Measurements from ENCODE around the gene CD48.
"Not testable (repeated sequence)": the region's sequence is repeated elsewhere in the genome, so short reads cannot be mapped to it uniquely, and the experiment has no call there.

CD48 gene

DNA sequence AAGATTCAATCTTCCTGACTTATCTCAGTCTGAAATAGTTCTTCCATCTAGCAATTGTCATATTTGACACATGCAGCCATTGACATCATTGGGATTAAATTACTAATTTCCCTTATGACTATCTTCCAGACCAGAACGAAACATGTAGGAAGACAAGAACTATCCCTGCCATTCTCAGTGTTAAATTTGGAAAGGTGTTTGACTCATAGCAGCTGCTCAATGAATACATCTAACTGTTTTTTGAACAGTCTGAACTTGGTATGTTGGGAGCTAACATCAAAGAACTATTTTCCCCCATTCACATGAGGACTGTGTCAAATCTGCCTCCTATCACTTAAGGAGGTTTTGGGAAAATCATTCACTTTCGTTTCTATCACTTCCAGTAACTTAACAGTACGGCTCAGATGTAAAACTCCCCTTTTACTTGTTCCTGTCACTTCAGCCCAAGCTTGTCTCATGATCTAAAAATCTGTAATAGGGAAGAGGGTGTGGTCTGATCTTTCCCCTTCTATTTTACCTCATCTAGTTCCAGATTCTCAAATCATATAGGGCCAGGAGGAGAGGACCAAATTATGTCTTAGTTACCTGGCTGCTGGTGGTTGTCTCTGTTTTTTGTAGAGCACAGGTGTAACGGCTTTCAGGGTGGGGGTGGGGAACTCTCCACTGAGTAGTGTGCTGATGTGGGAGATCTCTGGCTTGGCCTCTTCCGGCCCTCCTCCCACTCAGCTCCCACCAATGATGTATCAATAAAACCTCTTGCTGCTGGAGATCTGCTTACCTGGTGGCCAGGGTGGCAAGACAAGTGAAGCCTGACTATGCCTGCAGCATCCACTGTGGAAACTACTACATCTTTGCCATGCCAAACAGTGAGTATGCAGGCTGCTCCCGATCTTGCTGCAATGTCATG, 38.6 kb downstream of the CD48 start:
- DNase-seq = no peak

DNA sequence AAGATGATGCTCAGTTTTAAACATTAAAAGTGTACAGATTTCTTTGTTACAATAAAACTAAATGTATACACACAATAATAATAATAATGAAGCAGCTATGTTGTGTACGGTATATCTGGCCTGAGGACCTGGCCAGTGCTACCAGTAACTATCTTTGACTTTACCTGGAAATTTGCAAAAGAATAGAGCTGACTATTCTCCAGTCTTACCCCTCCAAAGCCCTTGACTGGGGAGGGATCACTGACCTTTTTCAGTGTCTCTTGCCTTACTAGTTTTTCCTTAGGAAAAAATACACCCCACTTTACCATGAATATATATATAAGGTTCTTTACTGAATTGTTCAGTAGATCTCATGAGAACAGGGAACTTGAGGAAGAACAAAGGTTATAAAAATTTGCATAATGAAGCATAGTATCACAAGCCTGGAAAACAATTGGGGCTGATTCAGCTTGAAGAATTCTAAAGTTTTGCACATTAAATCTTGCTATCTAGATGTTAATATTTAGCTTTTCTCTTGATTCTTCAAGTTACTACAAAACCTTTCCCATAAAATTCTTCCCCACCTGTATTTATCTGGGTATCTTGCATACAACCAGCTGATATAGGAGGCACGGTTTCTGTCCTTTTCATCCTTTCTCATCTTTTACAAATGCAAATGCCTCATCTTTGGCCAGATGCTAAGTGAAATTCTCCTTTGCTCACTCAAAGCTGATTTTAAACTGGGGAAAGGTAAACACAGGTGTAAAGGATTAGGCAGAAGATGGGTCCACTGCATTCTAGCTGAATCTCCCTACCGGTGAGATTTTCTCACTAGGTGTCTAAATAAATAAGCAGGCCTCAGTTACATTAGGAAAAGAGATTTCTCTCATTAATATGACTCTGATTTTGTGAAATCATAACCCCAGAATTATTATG, 39.8 kb downstream of the CD48 start:
- DNase-seq = no peak

DNA sequence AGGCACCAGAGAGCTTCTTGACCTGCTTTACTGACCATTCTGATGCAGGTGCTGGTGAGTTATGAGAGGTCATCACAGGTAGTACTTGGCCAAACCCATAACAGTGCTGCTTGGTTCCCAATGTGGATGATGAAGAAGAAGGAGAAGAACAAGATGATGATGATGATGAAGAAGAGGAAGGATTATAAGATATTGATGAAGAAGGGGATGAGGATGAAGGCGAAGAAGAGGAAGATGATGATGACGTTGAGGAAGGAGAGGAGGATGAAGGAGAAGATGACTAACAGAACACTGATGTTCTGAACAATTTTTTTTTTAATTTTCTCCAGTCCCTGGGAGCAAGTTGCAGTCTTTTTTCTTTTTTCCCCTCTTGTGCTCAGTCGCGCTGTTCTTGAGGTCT, 40.9 kb downstream of the CD48 start:
- DNase-seq = no peak

DNA sequence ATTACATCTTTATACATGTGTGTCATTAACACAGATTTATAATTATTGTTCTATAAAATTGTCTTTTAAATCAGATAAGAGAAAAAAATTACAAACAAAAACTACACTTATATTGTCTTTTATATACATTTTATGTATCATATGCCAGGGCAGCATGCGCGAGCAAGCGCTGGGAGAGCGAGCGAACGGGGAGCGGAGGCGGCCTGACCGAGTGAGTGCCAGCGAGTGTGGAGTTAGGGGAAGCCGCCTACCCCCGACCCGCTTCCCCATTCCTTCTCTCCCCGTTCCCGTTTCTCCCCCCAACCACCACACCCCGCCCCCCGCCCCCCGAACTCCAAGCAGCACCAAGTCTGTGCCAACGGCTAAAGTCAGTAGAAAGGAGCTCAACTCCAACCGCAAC, 41.8 kb downstream of the CD48 start:
- no peak for DNase-seq

DNA sequence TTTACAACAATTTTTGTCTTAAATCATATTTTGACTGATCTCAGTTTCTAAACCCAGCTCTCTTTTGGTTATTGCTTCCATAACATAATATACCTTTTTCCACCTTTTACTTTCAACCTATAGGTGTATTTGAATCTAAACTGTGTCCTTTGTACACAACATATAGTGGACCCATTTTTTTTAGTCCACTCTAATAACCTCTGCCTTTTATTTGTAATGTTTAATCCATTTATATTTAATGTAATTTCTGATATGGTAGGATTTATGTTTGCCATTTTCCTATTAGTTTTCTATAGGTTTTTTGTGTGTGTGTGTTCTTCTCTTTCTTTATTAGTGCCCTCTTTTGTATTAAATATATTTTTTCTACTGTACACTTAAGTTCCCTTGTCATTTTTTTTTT, 42.3 kb downstream of the CD48 start:
- no peak for DNase-seq

DNA sequence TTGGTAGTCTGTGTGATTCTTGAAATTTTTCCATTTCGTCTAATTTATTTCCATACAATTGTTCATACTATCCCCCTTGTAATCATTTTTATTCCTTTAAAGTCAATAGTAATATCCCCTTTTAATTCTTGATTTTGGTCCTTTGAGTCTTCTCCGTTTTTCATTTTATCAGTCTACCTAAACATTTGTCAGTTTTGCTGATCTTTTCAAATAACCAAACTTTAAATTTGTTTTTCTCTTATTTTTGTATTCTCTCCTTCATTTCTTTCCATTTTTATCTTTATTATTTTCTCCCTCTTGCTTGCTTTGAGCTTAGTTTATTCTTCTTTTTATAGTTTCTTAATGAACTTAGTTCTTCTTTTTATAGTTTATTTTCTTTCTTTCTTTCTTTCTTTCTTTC, 43.7 kb downstream of the CD48 start:
- no peak for DNase-seq

DNA sequence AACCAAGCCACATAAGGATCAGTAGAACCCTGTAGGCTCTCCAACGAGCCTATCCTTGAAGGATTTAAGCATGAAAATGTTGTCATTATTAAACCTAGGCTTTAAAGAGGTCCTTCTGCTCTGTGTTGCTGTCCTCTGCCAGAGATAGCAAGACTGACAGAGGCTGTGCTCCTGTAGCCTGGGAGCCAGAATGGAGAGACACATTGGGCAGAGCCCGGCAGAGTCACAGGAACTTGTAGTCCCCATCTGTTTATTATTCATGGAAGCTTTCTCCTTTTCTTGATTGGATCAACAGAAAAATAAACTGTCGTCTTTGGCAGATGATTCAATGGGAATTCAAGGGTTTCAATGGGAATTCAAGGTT, 45.6 kb downstream of the CD48 start:
- no peak for DNase-seq

DNA sequence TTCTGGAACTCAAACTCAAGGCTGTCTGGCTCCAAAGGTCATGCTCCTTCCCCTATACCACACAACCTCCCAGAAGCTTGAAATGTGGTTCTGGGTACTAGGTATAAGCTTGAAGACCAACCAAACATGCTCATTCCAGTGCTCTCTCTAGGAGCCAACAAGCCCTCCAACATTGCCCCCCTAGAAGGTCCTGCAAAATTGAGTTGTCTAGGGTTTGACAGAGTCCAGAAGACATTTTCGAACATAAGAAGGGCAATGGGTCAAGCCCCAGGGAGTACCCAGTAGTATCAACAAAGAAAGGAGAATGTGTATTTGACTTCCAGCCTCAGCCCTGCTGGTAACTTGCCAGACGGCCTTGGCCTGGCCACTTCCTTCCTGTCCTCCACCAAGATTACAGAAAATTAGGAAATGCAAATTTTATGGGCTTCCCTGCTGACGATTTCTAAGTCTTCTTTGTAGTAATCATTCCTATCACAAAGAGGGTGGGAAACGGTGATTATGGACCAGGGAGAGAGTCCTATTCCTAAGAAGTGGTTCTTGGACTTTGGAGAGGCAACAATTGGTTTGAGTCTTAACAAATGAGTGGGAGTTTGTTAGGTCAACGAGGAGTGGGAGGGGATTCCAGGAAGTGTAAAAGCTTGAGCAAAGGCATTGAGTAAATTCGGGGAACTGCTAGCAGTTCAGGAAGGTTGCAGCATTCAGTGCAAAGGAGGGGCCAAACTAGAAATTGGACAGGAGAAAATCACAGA, 46.1 kb downstream of the CD48 start:
- no peak for DNase-seq

DNA sequence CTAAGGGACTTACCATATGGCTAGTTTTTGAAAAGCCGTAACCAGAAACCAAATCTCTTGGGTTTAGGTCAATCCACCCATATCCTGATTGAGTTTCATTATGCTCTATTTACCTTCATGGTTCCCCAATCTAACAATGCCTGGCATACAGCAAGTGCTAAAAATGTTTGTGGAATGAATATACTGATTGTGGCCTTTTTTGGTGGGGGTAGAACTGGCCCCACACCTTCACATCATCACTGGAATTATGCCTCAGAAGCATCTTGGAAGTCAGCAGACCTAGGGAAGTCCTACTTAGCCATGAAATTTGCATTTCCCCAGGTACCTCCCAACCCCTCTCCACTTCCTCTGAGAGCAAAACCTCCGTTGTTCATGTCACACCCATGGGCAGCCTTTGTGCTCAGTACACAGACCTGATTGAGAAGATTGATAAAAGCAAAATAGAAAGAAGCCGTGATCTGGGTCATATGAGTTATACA, 47.0 kb downstream of the CD48 start:
- no peak for DNase-seq

DNA sequence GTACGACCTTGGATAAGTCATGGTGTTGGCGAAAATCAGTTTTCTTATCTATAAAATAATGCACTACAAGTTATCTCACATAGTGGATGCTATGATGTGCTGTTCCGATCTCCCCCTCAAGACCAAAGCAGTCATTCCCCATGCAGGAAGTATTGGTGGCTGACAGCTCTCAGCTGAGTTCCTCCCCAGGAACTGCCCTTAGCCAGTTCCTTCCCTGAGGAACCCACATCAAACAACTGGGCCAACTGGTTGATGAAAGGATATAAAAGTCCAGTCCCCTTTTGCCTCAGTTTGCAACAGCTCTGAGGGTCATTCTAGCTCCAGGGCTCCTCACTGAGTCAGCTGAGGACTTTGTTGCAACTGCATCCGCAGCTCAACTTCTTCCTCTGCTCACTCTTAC, 48.7 kb downstream of the CD48 start:
- DNase-seq = no peak

DNA sequence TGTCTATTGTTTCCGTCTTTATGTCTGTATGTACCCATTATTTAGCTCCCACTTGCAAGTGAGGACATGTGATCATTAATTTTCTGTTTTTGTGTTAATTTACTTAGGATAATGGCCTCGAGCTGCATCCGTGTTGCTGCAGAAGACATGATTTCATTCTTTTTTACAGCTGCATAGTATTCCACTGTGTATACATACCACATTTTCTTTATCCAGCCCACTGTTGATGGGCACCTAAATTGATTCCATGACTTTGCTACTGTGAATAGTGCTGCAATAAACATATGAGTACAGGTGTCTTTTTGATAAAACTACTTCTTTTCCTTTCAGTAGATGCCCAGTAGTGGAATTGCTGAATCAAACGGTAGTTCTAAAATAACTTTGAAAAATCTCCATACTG, 52.1 kb downstream of the CD48 start:
- no peak for DNase-seq

DNA sequence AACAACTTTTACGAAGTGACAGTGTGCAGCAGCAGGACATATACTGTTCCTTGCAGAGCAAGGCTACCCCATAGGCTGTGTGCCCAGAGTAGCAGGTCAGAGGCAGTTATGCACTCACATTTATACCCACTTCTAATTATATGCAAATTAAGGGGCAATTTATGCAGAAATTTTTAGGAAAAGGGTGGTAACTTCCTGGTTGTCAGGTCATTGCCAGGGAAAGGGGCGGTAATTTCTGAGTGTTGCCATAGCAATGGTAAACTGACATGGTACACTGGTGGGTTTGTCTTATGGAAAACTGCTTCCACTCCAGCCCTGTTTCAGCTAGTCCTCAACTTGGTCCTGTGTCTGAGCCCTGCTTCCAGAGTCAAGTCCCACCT, 52.8 kb downstream of the CD48 start:
- DNase-seq = no peak

DNA sequence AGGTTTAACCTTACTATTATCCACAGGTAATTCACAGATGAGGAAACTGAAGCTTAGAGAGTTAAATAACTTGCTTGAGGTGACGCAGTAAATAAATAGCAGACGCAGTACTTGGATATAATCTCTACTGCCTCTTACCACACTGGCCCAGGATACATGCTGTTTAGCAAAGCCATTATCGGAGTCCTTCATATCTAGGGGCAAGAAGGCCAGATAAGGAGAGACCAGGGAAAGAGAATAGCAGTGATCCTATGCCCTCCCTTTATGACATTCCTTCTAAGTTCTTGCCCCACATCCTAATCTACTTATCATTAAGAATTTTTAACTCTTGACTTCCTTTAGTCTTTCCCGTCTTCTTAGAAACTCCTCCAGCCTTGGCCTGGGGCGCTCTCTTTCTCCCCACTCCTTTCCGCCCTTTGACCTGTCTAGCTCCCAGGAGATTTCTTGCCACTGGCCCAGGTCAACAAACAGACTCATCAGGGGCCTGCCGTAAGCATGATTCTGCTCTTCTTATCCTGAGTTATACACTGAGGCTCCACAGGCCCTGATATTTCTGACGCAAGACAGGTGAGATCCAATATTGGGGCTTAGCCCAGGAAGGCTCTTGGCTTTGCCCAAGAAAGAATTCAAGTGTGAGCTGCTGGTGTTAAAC, 53.3 kb downstream of the CD48 start:
- no peak for DNase-seq

DNA sequence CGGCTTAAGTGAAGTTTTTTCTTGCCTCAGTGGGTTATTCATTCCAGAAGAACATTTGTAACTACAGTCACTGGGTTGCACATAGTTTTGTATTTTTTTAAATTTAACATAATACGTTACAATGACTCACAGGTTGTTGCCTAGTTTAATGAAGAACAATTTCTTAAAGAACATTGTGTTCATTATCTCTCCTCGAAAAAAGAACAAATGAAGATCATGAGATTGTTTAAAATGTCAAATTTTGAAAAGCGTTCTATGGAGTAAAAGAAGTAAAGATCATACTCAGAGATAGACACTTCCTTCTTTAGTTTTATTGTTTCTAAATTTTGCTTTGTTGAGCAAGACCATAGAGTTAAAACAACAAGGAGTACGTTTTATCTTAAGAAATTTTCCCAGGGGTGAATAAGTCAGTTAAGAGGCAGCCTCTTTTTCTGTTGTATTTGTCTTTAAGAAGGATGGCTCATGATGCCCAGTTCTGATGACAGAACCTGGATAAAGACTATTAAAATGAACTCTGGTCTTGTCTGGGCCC, 54.3 kb downstream of the CD48 start:
- DNase-seq = no peak

DNA sequence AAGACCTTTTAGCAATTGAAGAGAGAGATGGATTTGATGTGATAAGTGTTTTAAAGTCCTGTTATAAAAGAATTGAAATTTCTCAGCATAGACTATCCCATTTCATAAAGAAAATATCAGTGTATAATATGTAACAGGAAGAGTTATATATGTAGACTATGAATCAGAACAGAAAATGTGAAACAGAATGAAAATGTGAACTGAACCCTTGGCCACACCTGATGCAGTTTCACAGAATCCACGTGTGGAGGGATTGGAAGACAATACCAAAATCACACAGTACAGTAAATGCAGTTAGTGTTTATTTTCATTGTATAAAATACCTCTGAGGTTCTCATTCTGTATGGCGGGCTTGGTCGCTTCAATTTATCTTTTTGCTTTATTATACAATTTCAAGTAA, 54.9 kb downstream of the CD48 start:
- DNase-seq = no peak

DNA sequence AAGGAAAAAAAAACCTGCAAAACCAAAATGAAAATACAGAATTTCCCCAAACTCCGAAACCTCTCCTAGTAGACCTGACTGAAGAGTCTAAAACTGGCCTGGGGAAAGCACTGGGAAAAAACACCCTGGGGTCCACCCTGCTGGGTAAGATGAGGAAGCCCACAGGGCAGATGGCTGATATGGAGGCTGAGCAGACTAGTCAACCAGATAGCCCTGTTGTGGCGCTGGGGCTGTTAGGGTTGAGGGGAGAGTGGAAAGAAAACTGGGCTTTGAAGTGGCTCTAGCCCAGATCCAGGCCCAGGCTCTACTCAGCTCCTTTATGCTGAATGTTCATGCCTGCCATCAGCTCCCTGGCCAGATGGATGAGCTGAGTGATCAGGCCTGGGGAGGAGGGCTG, 58.0 kb downstream of the CD48 start:
- DNase-seq = no peak

DNA sequence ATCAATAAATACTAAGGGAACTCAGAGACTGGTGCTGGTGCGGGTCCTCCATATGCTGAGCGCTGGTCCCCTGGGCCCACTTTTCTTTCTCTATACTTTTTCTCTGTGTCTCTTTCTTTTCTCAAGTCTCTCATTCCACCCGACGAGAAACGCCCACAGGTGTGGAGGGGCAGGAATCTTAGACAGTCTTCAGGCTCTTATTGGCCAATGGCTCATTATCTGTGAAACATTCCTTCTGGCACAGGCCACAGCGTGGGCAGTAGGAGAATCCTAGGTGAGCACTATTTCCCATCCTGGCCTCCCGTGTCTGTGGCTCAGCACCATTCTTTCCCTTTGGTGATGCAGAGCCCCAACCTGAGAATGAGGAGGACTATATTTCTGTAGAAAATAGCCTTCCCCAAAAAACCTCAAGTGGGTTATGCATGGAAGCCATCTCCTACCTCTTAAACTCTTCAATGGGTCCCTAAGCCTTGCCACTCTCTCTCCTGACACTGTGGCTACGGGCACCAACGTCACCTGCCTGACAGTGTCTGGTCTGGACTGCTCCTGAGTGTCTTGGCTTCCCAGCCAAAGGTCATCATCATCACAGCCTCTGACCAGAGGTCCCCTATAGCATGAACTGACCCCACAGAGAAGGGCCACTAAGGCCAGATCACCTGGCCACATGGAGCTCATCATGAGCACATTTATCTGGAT, 58.5 kb downstream of the CD48 start:
- no peak for DNase-seq

DNA sequence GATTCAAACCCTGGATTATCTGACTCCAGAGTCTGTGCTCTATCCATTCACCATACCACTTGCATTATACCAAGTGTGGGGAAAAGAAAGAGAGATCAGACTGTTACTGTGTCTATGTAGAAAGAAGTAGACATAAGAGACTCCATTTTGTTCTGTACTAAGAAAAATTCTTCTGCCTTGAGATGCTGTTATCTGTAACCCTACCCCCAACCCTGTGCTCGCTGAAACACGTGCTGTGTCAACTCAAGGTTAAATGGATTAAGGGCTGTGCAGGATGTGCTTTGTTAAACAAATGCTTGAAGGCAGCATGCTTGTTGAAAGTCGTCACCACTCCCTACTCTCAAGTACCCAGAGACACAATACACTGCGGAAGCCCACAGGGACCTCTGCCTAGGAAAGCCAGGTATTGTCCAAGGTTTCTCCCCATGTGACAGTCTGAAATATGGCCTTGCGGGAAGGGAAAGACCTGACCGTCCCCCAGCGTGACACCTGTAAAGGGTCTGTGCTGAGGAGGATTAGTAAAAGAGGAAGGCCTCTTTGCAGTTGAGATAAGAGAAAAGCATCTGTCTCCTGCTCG, 59.5 kb downstream of the CD48 start:
- not testable (repeated sequence) for DNase-seq

DNA sequence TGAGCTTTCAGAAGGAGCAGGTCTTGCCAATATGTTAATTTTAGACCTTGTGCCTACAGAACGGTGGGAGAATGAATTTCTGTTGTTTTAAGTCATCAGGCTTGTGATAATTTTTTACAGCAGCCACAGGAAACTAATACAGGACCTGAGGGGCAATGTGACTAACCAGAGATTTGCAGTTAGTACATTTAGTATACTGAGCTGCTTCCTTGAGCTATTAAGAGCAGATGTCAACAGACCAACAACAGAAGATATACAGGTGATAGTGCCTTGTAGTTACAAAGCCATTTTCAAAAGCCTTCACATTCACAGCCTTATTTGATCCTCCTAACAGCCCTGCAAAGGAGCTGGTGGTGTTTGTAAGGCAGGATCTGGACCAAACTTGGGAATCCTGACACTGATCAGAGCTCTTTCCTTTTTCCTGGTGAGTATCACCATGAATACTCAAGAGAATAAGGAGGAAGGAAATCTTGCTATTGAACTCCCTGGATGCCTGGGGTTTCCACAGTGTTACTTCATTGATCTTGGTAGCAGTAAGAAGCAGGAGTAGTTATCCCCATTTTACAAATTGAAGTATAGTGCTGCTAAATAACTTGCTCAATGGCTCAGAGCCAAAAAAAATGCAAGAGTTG, 60.1 kb downstream of the CD48 start:
- no peak for DNase-seq

DNA sequence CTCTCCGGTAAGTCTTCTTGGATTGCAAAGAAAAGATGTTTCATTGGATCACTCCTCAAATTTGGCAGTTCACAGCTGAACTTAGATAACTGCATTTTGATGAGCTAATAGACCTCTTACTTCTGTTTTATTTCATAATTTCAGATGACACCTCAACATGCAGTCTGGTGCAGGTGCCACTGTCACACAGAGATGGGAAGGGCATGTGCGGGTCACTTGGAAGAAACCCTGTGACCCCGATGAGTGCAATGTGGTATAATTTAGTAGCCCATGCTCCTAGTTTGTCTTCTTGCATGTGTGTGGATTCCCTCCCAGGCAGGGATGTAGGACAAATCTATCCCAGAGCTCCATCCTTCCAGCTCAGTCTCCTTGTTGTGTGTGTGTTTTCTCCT, 64.3 kb downstream of the CD48 start:
- DNase-seq = no peak
